Measurements from ENCODE around the gene SLC6A2. TPM values are rescaled to one million over a fixed set of nuclear protein-coding genes. Genes with fewer than 3 reads are reported as not detected.
A peak's percentile ranks its signal among the peaks of the same experiment; 100 is the strongest.

SLC6A2 gene
- total and polyA plus RNA-seq, 2 of the 13 experiments (the other 11 are each of a cell fraction or from before 2014, with no cell fraction given) = 0.62 to 0.66 TPM

GRCh38 chr16:55621771-55622170 lies 34.0 kb upstream of the SLC6A2 start (continued):
- TF ChIP-seq ZNF574 (CRISPR knock-in tag; IDR thresholded peaks at IDR 0.05) (no peak), ZNF33A (CRISPR knock-in tag; IDR thresholded peaks at IDR 0.05; ENCODE audit: borderline replicate concordance) (0 out of 2 replicates have a peak, but pooled peaks have one; percentile 46), TBL1XR1 (IDR thresholded peaks at IDR 0.05; ENCODE audit: borderline replicate concordance, low read length, partially characterized antibody) (no peak), KLF16 (CRISPR knock-in tag; IDR thresholded peaks at IDR 0.05) (peak in 1 of 2 experiments; percentile 68; a peak in 2 of 4 replicates), HDAC1 (CRISPR knock-in tag; IDR thresholded peaks at IDR 0.05) (peak; percentile 64), SOX6 (IDR thresholded peaks at IDR 0.05) (no peak), SOX6 (CRISPR knock-in tag; IDR thresholded peaks at IDR 0.05) (peak; percentile 15; the same call in 1 of the 2 replicates), SP1 (IDR thresholded peaks at IDR 0.05) (no peak), SP1 (CRISPR knock-in tag; IDR thresholded peaks at IDR 0.05) (no peak), SNAPC5 (CRISPR knock-in tag; IDR thresholded peaks at IDR 0.05; ENCODE audit: borderline replicate concordance) (no peak), JUND (CRISPR knock-in tag; IDR thresholded peaks at IDR 0.05) (no peak), NFIC (IDR thresholded peaks at IDR 0.05; ENCODE audit: low read length) (peak; percentile 26; the same call in 1 of the 2 replicates), SOX5 (CRISPR knock-in tag; IDR thresholded peaks at IDR 0.05; ENCODE audit: borderline replicate concordance) (peak; percentile 37; the same call in 1 of the 2 replicates), GATAD2A (CRISPR knock-in tag; IDR thresholded peaks at IDR 0.05) (peak; percentile 86), RARA (CRISPR knock-in tag; IDR thresholded peaks at IDR 0.05) (peak; percentile 84), KDM6A (CRISPR knock-in tag; IDR thresholded peaks at IDR 0.05; ENCODE audit: low read depth) (no peak), IKZF1 (IDR thresholded peaks at IDR 0.05) (no peak), HNF1A (IDR thresholded peaks at IDR 0.05; ENCODE audit: low read depth) (0 out of 2 replicates have a peak, but pooled peaks have one; percentile 22), HNF1A (CRISPR knock-in tag; IDR thresholded peaks at IDR 0.05; ENCODE audit: borderline replicate concordance) (no peak), HOXA3 (CRISPR knock-in tag; IDR thresholded peaks at IDR 0.05) (no peak), ZNF605 (CRISPR knock-in tag; IDR thresholded peaks at IDR 0.05) (no peak), ADNP (CRISPR knock-in tag; IDR thresholded peaks at IDR 0.05) (no peak), KLF9 (CRISPR knock-in tag; IDR thresholded peaks at IDR 0.05; ENCODE audit: low read depth) (no peak), ZNF776 (CRISPR knock-in tag; IDR thresholded peaks at IDR 0.05) (no peak), ARNTL (CRISPR knock-in tag; IDR thresholded peaks at IDR 0.05) (0 out of 2 replicates have a peak, but pooled peaks have one; percentile 24)
